Stimulated activated CD4-positive, alpha-beta T cell treated with anti-CD3 and anti-CD28 coated beads, Interleukin-2, amount 100 ng/mL, for 48 hours (primary cell): ENCODE results near the gene RAB3C.
A peak's percentile ranks its signal among the peaks of the same experiment; 100 is the strongest.

Experiments used
- DNase-seq, 2 donors: peaks; one replicate each; pipeline ENCODE4 v3.0.0-alpha.2; 2020

Gene RAB3C

GRCh38 chr5:58842852-58843251 lies 260.0 kb downstream of the RAB3C start:
- DNase-seq, result no peak

GRCh38 chr5:58844395-58844794 lies 261.5 kb downstream of the RAB3C start:
- no peak for DNase-seq

- no peak for DNase-seq
Observed at GRCh38 chr5:58847041-58847440, 264.2 kb downstream of the RAB3C start.

- DNase-seq, result no peak
Observed at GRCh38 chr5:58849223-58849622, 266.3 kb downstream of the RAB3C start.

- no peak for DNase-seq
Observed at GRCh38 chr5:58849921-58850667, 267.2 kb downstream of the RAB3C start.

- no peak for DNase-seq
Observed at GRCh38 chr5:58851153-58851552, 268.3 kb downstream of the RAB3C start.

- no peak for DNase-seq
Observed at GRCh38 chr5:58851571-58851970, 268.7 kb downstream of the RAB3C start.

GRCh38 chr5:58852566-58852965 lies 269.7 kb downstream of the RAB3C start:
- DNase-seq, result no peak

GRCh38 chr5:58854441-58854840 lies 271.6 kb downstream of the RAB3C start:
- DNase-seq, result no peak

GRCh38 chr5:58855851-58856739 lies 273.2 kb downstream of the RAB3C start:
- DNase-seq, result no peak

- DNase-seq, result no peak
Observed at GRCh38 chr5:58857609-58858008, 274.7 kb downstream of the RAB3C start.

- DNase-seq, result no peak
Observed at GRCh38 chr5:58860680-58861079, 277.8 kb downstream of the RAB3C start.

- no peak for DNase-seq
Observed at GRCh38 chr5:58868931-58869330, 286.1 kb downstream of the RAB3C start.

GRCh38 chr5:58871648-58872242 lies 288.9 kb downstream of the RAB3C start:
- DNase-seq, result peak; percentile 31 to 35

GRCh38 chr5:58872670-58873273 lies 289.9 kb downstream of the RAB3C start:
- DNase-seq, result no peak

GRCh38 chr5:58875599-58875998 lies 292.7 kb downstream of the RAB3C start:
- DNase-seq, result no peak

GRCh38 chr5:58885260-58885659 lies 302.4 kb downstream of the RAB3C start:
- DNase-seq, result no peak

GRCh38 chr5:58886315-58887207 lies 303.7 kb downstream of the RAB3C start:
- DNase-seq, result peak; percentile 59 to 65

GRCh38 chr5:58887311-58887710 lies 304.4 kb downstream of the RAB3C start:
- DNase-seq, result no peak

- DNase-seq, result no peak
Observed at GRCh38 chr5:58887721-58888409, 305.0 kb downstream of the RAB3C start.

GRCh38 chr5:58890265-58890664 lies 307.4 kb downstream of the RAB3C start:
- no peak for DNase-seq

GRCh38 chr5:58890701-58891085 lies 307.8 kb downstream of the RAB3C start:
- no peak for DNase-seq
